HepG2 (cell line): ENCODE data around the gene MSANTD2. TPM values are rescaled to one million over a fixed set of nuclear protein-coding genes. Genes with fewer than 3 reads are reported as not detected.
A peak's percentile ranks its signal among the peaks of the same experiment; 100 is the strongest.

ENCODE experiments used
- ATAC-seq: fragments of 200-7000 bp; cut with Tn5 transposase; 3 replicates; pipeline ENCODE4 v1.9.1; 2020; ENCODE audit warnings: mild to moderate bottlenecking, moderate library complexity
- BruUV-seq: library from RNA; stranded (reverse); fragments of 400-500 nt; replicated peaks from 2 replicates; lab custom pipeline; 2021; lab: Mats Ljungman, UMichigan
- CTCF ChIA-PET: fragments of 300-600 bp; formaldehyde crosslinking; extraction: SDS; loops from one replicate; lab custom pipeline; 2021; ENCODE audit warnings: low total read pairs, inconsistent platforms, low intra/inter-chr PET ratio; lab: Yijun Ruan, JAX
- POLR2A ChIA-PET: fragments of 350-600 bp; sonication (Branson Sonifier 250); formaldehyde crosslinking; loops from one replicate; lab custom pipeline; 2020; ENCODE audit warnings: antibody characterized with exemption, inconsistent platforms; lab: Yijun Ruan, JAX
- DNase-seq: peaks from one replicate; pipeline ENCODE4 v3.0.0-alpha.2; 2015; ENCODE audit warnings: low spot score
- FAIRE-seq: peaks from 3 replicates; lab custom pipeline; 2011; peaks lifted over from hg19 to GRCh38; lab: Jason Lieb, UNC
- H2AFZ ChIP-seq: one replicate; pipeline ENCODE4 v1.6.1; 2011; ENCODE audit warnings: low read length, inconsistent platforms
- H3K27ac ChIP-seq: fragments of 300-600 bp; 3 replicates; pipeline ENCODE4 v1.8.0; 2011; ENCODE audit warnings: mixed run types, mild to moderate bottlenecking, mixed read lengths, low read length, inconsistent platforms; ENCODE audit not compliant: insufficient read depth; ENCODE audit errors: extremely low read length
- H3K27me3 ChIP-seq, 2 experiments: fragments of 200-600 bp in 1 of 2; 2 replicates in 1 of 2; 3 replicates in 1 of 2; pipeline versions ENCODE4 v1.6.0 to v1.8.0; 2011; ENCODE audit warnings: low read length in 2 of 2, mild to moderate bottlenecking in 2 of 2, moderate library complexity in 2 of 2, inconsistent platforms in 1 of 2; ENCODE audit not compliant: insufficient read depth in 2 of 2, control insufficient read depth in 1 of 2
- H3K36me3 ChIP-seq, 2 experiments: fragments of 200-600 bp in 1 of 2; replicated peaks in 1 of 2; 2 replicates in 1 of 2; 3 replicates in 1 of 2; pipeline versions ENCODE4 v1.5.1 to v1.8.0; 2011; ENCODE audit warnings: low read length in 2 of 2, inconsistent platforms in 1 of 2; ENCODE audit not compliant: insufficient read depth in 2 of 2, control insufficient read depth in 1 of 2
- H3K4me1 ChIP-seq: 2 replicates; pipeline ENCODE4 v1.5.1; 2012; ENCODE audit warnings: low read length, inconsistent platforms; ENCODE audit not compliant: insufficient read depth
- H3K4me2 ChIP-seq: 2 replicates; pipeline ENCODE4 v1.6.0; 2011; ENCODE audit warnings: low read depth, low read length, inconsistent platforms
- H3K4me3 ChIP-seq, 3 experiments: fragments of 200-600 bp in 1 of 3; sonication (generic), shearing (Covaris generic) in 1 of 3; replicated peaks in 1 of 3; 2 replicates each; pipeline ENCODE4 v1.5.1; 2011 to 2016; ENCODE audit warnings: low read length in 3 of 3, inconsistent platforms in 2 of 3, low read depth in 2 of 3, mild to moderate bottlenecking in 2 of 3, control low read depth in 1 of 3, mixed read lengths in 1 of 3; ENCODE audit not compliant: insufficient read depth in 1 of 3
- H3K79me2 ChIP-seq: one replicate; pipeline ENCODE4 v1.6.1; 2011; ENCODE audit warnings: low read length, inconsistent platforms; ENCODE audit not compliant: insufficient read depth
- H3K9ac ChIP-seq: 2 replicates; pipeline ENCODE4 v1.6.0; 2011; ENCODE audit warnings: mild to moderate bottlenecking, low read depth, low read length, inconsistent platforms; ENCODE audit not compliant: insufficient read depth
- H3K9me3 ChIP-seq: 2 replicates; pipeline ENCODE4 v1.5.1; 2012; ENCODE audit warnings: mild to moderate bottlenecking, low read length
- H4K20me1 ChIP-seq: 2 replicates; pipeline ENCODE4 v1.6.0; 2011; ENCODE audit warnings: inconsistent platforms, mild to moderate bottlenecking, low read length, moderate library complexity; ENCODE audit not compliant: insufficient read depth
- ATF2 ChIP-seq: sonication (generic); formaldehyde crosslinking; IDR thresholded peaks from 2 replicates; pipeline ENCODE4 v1.4.0; 2020; ENCODE audit warnings: missing genetic modification reagents
- GMEB2 ChIP-seq: IDR thresholded peaks from 2 replicates; pipeline ENCODE4 v1.6.1; 2016; ENCODE audit warnings: missing biosample characterization, missing genetic modification reagents, low read depth
- HOXD1 ChIP-seq: sonication (generic); formaldehyde crosslinking; IDR thresholded peaks from 2 replicates; pipeline ENCODE4 v1.5.0; 2020; ENCODE audit warnings: missing genetic modification reagents
- MAX ChIP-seq: IDR thresholded peaks from 2 replicates; pipeline ENCODE4 v1.6.1; 2012; ENCODE audit warnings: inconsistent platforms
- MTERF4 ChIP-seq: sonication (generic); formaldehyde crosslinking; IDR thresholded peaks from 2 replicates; pipeline ENCODE4 v1.8.0; 2023; ENCODE audit warnings: mild to moderate bottlenecking, missing genetic modification reagents
- PATZ1 ChIP-seq: sonication (generic); formaldehyde crosslinking; IDR thresholded peaks from 2 replicates; pipeline ENCODE4 v1.4.0; 2020; ENCODE audit warnings: missing genetic modification reagents
- RFX1 ChIP-seq: fragments of 450-650 bp; IDR thresholded peaks from 2 replicates; pipeline ENCODE4 v1.6.1; 2017
- ZBTB7B ChIP-seq: sonication (generic); formaldehyde crosslinking; IDR thresholded peaks from 2 replicates; pipeline ENCODE4 v1.4.0; 2020; ENCODE audit warnings: missing genetic modification reagents
- ZFX ChIP-seq: sonication (generic); formaldehyde crosslinking; IDR thresholded peaks from 2 replicates; pipeline ENCODE4 v1.4.0; 2020; ENCODE audit warnings: mild to moderate bottlenecking, low read depth, missing genetic modification reagents, moderate library complexity
- ZNF777 ChIP-seq: sonication (generic); formaldehyde crosslinking; IDR thresholded peaks from 2 replicates; pipeline ENCODE4 v1.4.0; 2020; ENCODE audit warnings: missing genetic modification reagents
- WGBS: methylation state at CpG from one replicate; pipeline ENCODE4 v1.1.6; 2017; ENCODE audit warnings: low lambda C conversion rate; 5-methylcytosine and 5-hydroxymethylcytosine counted together
- in situ Hi-C: cut with HindIII; loops from 2 replicates; pipeline ENCODE4 v1.10.0; 2017; ENCODE audit warnings: low pct_unique_long_range_greater_than_20kb; ENCODE audit not compliant: extremely low pct_ligation_motif_present
- intact Hi-C: fragments of 100-400 bp; cut with micrococcal nuclease; formaldehyde crosslinking; loops from one replicate; pipeline ENCODE4 v1.10.0; 2022; ENCODE audit not compliant: unreplicated experiment
- polyA plus RNA-seq, 8 experiments: library from polyadenylated mRNA; depleted of rRNA in 3 of 8; stranded (reverse) in 7 of 8; unstranded in 1 of 8; fragments of >200 nt; fragmentation: Illumina TruSeq in 4 of 8; extraction: Trizol in 4 of 8; gene quantifications; 2 replicates each; pipeline versions ENCODE4 v1.2.1 to v1.2.3, GENCODE V29; 2011 to 2016; ENCODE audit warnings: low read depth in 4 of 8, missing spikeins in 1 of 8, mixed read lengths in 1 of 8; ENCODE audit not compliant: insufficient read depth in 1 of 8
- total RNA-seq, 5 experiments: library from RNA; depleted of rRNA; stranded (reverse); fragments of >200 nt; fragmentation: Illumina TruSeq; extraction: Trizol; gene quantifications; 2 replicates each; pipeline ENCODE4 v1.2.3, GENCODE V29; 2016; ENCODE audit warnings: low read depth in 1 of 5

MSANTD2 gene
- total and polyA plus RNA-seq, 2 of the 13 experiments (the other 11 are each of a cell fraction or from before 2014, with no cell fraction given): 8.7 to 10.1 TPM

- H3K4me1 ChIP-seq: peaks cover 14% of the 10 kb centered on the region; the same call in 1 of the 2 replicates
- 52% methylated on average over 12 of the region's 14 CpGs for WGBS
- H2AFZ ChIP-seq: no peak overlapping the region
- CTCF ChIA-PET: no interaction called here
- BruUV-seq: no TSS peak
- POLR2A ChIA-PET: no interaction called here
- intact Hi-C loops (no loop called here), in situ Hi-C loops (no loop called here)
- no peak overlapping the region for H3K4me3 ChIP-seq
- no peak overlapping the region for H3K9ac ChIP-seq
- no peaks in the 10 kb centered on the region for H4K20me1 ChIP-seq
- DNase-seq (no peak), ATAC-seq (no peak), FAIRE-seq (no peak)
- no peak overlapping the region for H3K27ac ChIP-seq
- TF ChIP-seq HOXD1 (CRISPR knock-in tag) (no peak), ATF2 (no peak)
- H3K27me3 ChIP-seq: peaks cover 3 to 64% of the 10 kb centered on the region in 2 experiments; a peak in 4 of 5 replicates
- no peaks in the 10 kb centered on the region for H3K36me3 ChIP-seq
- no peaks in the 10 kb centered on the region for H3K9me3 ChIP-seq
- peak overlapping the region; percentile 80; the same call in 1 of the 2 replicates for H3K4me2 ChIP-seq
- no peaks in the 10 kb centered on the region for H3K79me2 ChIP-seq
These were observed 81.4 kb downstream of the MSANTD2 start for GRCh38 chr11:124718801-124719200.

GRCh38 chr11:124717786-124718651 lies 82.2 kb downstream of the MSANTD2 start:
- Histone ChIP-seq H3K36me3 (no peaks in the 10 kb centered on the region), H3K79me2 (no peaks in the 10 kb centered on the region), H4K20me1 (no peaks in the 10 kb centered on the region), H3K9ac (no peak overlapping the region), H3K27ac (no peak overlapping the region), H3K4me3 (peak overlapping the region; percentile 36 to 67 (median 45); a peak in 5 of 6 replicates), H3K4me1 (peaks cover 14% of the 10 kb centered on the region; the same call in 1 of the 2 replicates), H3K4me2 (peak overlapping the region; percentile 80), H2AFZ (peak overlapping the region; percentile 35), H3K27me3 (peaks cover 3 to 64% of the 10 kb centered on the region in 2 experiments; a peak in 4 of 5 replicates), H3K9me3 (no peaks in the 10 kb centered on the region)
- CTCF ChIA-PET: no interaction called here
- POLR2A ChIA-PET: no interaction called here
- in situ Hi-C loops: no loop called here
- intact Hi-C loops: no loop called here
- 2% methylated on average over 18 of the region's 45 CpGs for WGBS
- FAIRE-seq (no peak), DNase-seq (peak; percentile 6), ATAC-seq (peak; percentile 84)
- BruUV-seq: no TSS peak
- TF ChIP-seq MTERF4 (CRISPR knock-in tag) (no peak), RFX1 (no peak), ZFX (peak; percentile 11; the same call in 1 of the 2 replicates), ZBTB7B (0 out of 2 replicates have a peak, but pooled peaks have one; percentile 38), ZNF777 (peak; percentile 39; the same call in 1 of the 2 replicates), PATZ1 (CRISPR knock-in tag) (0 out of 2 replicates have a peak, but pooled peaks have one; percentile 12), MAX (0 out of 2 replicates have a peak, but pooled peaks have one; percentile 19), GMEB2 (CRISPR knock-in tag) (no peak)
